Psoas muscle (tissue), 8 donors: ENCODE results near the gene TBC1D9B. TPM values are rescaled to one million over a fixed set of nuclear protein-coding genes. Genes with fewer than 3 reads are reported as not detected.

Experiments
- ATAC-seq, 4 donors: fragments of 200-7000 bp; cut with Tn5 transposase; one replicate each; pipeline ENCODE4 v1.9.1; 2020; ENCODE audit warnings: moderate library complexity in 3 of 4, mild to moderate bottlenecking in 2 of 4
- DNase-seq, 2 donors: peaks; one replicate each; pipeline ENCODE4 v3.0.0-alpha.2; 2020
- H3K27ac ChIP-seq: fragments of 200-600 bp; one replicate; pipeline ENCODE4 v1.8.0; 2022
- H3K27me3 ChIP-seq, 3 donors: fragments of 200-600 bp in 1 of 3; one replicate each; pipeline versions ENCODE4 v1.6.1 to v1.8.0; 2013 to 2022; ENCODE audit warnings: low read length in 2 of 3, mild to moderate bottlenecking in 2 of 3, moderate library complexity in 1 of 3; ENCODE audit not compliant: insufficient read depth in 3 of 3
- H3K36me3 ChIP-seq, 2 donors: fragments of 200-600 bp in 1 of 2; one replicate each; pipeline versions ENCODE4 v1.6.1 to v1.8.0; 2013 to 2022; ENCODE audit warnings: low read depth in 1 of 2, mild to moderate bottlenecking in 1 of 2, moderate library complexity in 1 of 2; ENCODE audit not compliant: insufficient read depth in 1 of 2
- H3K4me1 ChIP-seq: fragments of 200-600 bp; one replicate; pipeline ENCODE4 v1.8.0; 2022
- H3K4me3 ChIP-seq: fragments of 200-600 bp; one replicate; pipeline ENCODE4 v1.8.0; 2022; ENCODE audit warnings: mild to moderate bottlenecking
- H3K9me3 ChIP-seq: fragments of 200-600 bp; one replicate; pipeline ENCODE4 v1.8.0; 2022
- CTCF ChIP-seq: fragments of 200-600 bp; IDR thresholded peaks from one replicate; pipeline ENCODE4 v1.8.0; 2022; ENCODE audit warnings: antibody characterized with exemption
- WGBS, 3 donors: extraction: QIAGEN DNeasy Blood & Tissue Kit; methylation state at CpG; one replicate each; pipeline versions ENCODE4 v1.1.6 to v1.1.7; 2013; 5-methylcytosine and 5-hydroxymethylcytosine counted together
- intact Hi-C, 2 donors: fragments of 100-400 bp; cut with DNase I; formaldehyde crosslinking; loops; one replicate each; pipeline versions ENCODE4 v1.11.0 to v1.14.2; 2022
- polyA plus RNA-seq, 3 donors: library from polyadenylated mRNA; stranded (reverse); fragments of 200-250 nt; gene quantifications; one replicate each; pipeline ENCODE4 v1.2.3, GENCODE V29; 2013
- total RNA-seq, 4 donors: library from RNA; stranded (reverse); fragmentation: NEBNext Ultra II Directional in 2 of 4; extraction: Animal tissue kit (Norgen Biotek cat#: 25700) in 2 of 4; gene quantifications; one replicate each; pipeline versions ENCODE4 v1.2.1 to v1.2.4, GENCODE V29; 2021 to 2023
- donor health status: healthy with polysubstance abuse.
- donor health status: DM: no; HTN: no; CAD: no; lungs with moderate emphysema.
- donor health status: Bipolar disorder and iron deficiency.
- donor health status: healthy.
- donor health status: DM: yes; HTN: yes; CAD: no.
- donor health status: DM: no; HTN: no; CAD: no.
- donor health status: DM: no; HTN: no; CAD: no.
- donor health status: DM: yes; HTN: yes; CAD: no.

The TBC1D9B gene
- total and polyA plus RNA-seq, 7 donors: 30.1 to 50.2 (median 40.2) TPM

GRCh38 chr5:179833056-179833708 lies 74.5 kb downstream of the TBC1D9B start:
- ATAC-seq: peak in 3 of 4 donors; percentile 4 to 24 (median 6)
- H3K27ac ChIP-seq: peak overlapping the region; percentile 63
- H3K27me3 ChIP-seq: no peaks in the 10 kb centered on the region
- 73 to 79% (median 78%) methylated on average over 23 of the region's 23 CpGs for WGBS, 3 donors
- peaks cover 60% of the 10 kb centered on the region for H3K4me1 ChIP-seq
- H3K4me3 ChIP-seq: peak overlapping the region; percentile 4
- DNase-seq: no peak
- H3K9me3 ChIP-seq: no peaks in the 10 kb centered on the region
- no peak for TF ChIP-seq CTCF
- H3K36me3 ChIP-seq: peaks cover 15 to 92% of the 10 kb centered on the region in 2 donors
- intact Hi-C loops: no loop called here

DNA sequence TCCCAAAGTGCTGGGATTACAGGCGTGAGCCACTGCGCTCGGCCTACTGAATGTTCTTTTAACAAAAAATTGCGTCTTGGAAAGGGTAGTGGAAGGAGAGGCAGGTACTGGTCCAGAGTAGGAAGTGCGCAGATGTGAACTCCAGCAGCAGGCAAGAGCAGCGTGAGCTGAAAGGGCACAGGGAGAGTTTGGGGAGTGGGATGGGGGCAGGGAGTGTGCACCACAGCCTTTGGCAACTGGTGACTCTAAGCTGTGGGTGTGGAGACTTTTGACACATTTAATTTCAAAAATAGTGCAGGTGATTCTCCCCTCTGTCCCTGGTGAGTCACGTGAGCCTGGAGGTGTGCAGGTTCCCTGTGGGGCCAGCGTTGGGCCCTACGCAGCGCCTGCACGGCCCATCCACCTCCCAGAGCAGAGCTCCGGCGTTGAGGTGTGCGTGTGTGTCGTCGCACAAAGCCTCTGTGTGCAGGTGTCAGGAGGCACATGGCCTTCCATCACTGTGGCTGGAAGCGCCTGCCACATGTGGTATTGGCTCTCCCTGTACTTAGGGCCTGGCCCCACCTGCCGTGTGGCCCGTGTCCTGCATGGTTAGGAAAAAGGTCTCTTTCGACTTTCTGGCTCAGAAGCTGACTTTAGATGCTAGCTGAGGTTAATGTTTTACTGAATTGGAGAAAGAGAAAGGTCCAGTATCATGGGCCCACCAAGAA lies 75.5 kb downstream of the TBC1D9B start:
- 85 to 89% (median 87%) methylated on average over 20 of the region's 20 CpGs for WGBS, 3 donors
- intact Hi-C loops: no loop called here
- peaks cover 15 to 92% of the 10 kb centered on the region in 2 donors for H3K36me3 ChIP-seq
- H3K27ac ChIP-seq: peak overlapping the region; percentile 63
- TF ChIP-seq CTCF: no peak
- no peaks in the 10 kb centered on the region for H3K27me3 ChIP-seq
- ATAC-seq: peak; percentile 9 to 38 (median 19)
- DNase-seq: no peak
- peaks cover 60% of the 10 kb centered on the region for H3K4me1 ChIP-seq
- H3K9me3 ChIP-seq: no peaks in the 10 kb centered on the region
- H3K4me3 ChIP-seq: no peak overlapping the region

DNA sequence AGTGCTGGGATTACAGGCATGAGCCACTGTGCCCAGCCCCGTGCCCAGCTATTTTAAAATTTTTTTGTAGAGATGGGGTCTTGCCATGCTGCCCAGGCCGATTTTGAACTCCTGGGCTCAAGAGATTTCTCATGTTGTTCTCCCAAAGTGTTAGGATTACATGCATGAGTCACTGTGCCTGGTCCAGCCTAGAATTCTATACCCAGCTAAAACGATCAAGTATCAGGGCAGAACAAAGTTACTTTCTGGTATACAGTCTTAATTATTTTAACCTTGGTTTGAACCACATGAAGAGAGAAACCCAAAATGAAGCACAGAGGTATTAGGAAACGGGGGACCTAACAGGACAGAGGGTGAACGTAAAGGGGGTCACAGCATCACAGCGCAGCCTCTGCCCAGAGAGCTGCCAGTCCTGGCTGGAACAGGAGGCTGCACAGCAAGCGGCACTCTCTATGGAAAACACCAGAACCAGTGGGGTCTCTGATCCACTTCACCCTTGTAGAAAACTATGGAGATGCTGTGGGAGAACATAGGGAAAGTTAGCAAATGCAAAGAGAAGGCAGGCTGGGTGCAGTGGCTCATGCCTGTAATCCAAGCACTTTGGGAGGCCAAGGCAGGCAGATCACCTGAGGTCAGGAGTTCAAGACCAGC lies 76.8 kb downstream of the TBC1D9B start:
- intact Hi-C loops: no loop called here
- Histone ChIP-seq H3K27ac (peak overlapping the region; percentile 63), H3K4me1 (peaks cover 64% of the 10 kb centered on the region), H3K27me3 (no peaks in the 10 kb centered on the region), H3K4me3 (no peak overlapping the region), H3K9me3 (no peaks in the 10 kb centered on the region), H3K36me3 (peaks cover 14 to 92% of the 10 kb centered on the region in 2 donors)
- TF ChIP-seq CTCF: no peak
- ATAC-seq (no peak), DNase-seq (no peak)
- WGBS, 3 donors: 87 to 92% (median 91%) methylated on average over 7 of the region's 7 CpGs

DNA sequence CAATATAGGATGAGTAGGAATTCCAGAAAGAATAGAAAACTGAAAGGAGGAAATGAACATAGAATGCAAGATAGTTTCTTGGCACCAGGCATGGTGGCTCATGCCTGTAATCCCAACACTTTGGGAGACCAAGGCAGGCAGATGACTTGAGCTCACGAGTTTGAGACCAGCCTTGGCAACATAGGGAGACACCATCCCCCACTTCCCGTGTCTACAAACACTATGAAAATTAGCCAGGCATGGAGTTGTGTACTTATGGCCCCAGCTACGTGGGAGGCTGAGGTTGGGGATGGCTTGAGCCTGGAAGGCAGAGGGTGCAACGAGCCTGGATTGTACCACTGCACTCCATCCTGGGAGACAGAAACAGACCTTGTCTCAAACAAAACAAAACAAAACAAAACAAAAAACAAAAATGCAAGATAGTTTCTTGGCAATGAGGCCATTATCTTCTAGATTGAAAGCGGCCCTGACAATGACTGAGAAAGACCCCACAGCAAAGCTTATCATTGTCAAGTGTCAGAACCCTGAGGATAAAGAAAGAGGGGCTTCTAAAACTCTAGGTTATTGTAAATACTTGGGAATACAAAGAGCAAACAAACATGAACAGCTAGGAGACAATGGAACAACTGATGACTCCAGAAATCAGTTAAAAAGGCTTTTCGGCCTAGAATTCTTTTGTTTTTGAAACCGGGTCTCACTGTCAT lies 77.8 kb downstream of the TBC1D9B start:
- H3K27me3 ChIP-seq: no peaks in the 10 kb centered on the region
- no peak overlapping the region for H3K4me3 ChIP-seq
- peak overlapping the region; percentile 63 for H3K27ac ChIP-seq
- no peaks in the 10 kb centered on the region for H3K9me3 ChIP-seq
- no peak for TF ChIP-seq CTCF
- ATAC-seq: no peak
- WGBS, 3 donors: 70 to 86% (median 75%) methylated on average over 7 of the region's 7 CpGs
- peaks cover 16 to 93% of the 10 kb centered on the region in 2 donors for H3K36me3 ChIP-seq
- DNase-seq: no peak
- intact Hi-C loops: no loop called here
- H3K4me1 ChIP-seq: peaks cover 73% of the 10 kb centered on the region
